BLaER1 (cell line): ENCODE measurements around the gene TFDP1.

ENCODE experiments used
- H3K27ac ChIP-seq: shearing (Covaris generic); formaldehyde crosslinking; 2 replicates; pipeline ENCODE4 v1.8.1; 2022
- H3K27me3 ChIP-seq: shearing (Covaris generic); formaldehyde crosslinking; 2 replicates; pipeline ENCODE4 v1.8.1; 2022
- H3K36me3 ChIP-seq: shearing (Covaris generic); formaldehyde crosslinking; 2 replicates; pipeline ENCODE4 v1.8.1; 2022
- H3K4me1 ChIP-seq: shearing (Covaris generic); formaldehyde crosslinking; 2 replicates; pipeline ENCODE4 v1.8.1; 2022
- H3K4me2 ChIP-seq: shearing (Covaris generic); formaldehyde crosslinking; 2 replicates; pipeline ENCODE4 v1.8.1; 2022
- H3K4me3 ChIP-seq: shearing (Covaris generic); formaldehyde crosslinking; 2 replicates; pipeline ENCODE4 v1.8.1; 2022
- H3K9ac ChIP-seq: shearing (Covaris generic); formaldehyde crosslinking; 2 replicates; pipeline ENCODE4 v1.8.1; 2022
- H3K9me3 ChIP-seq: shearing (Covaris generic); formaldehyde crosslinking; 2 replicates; pipeline ENCODE4 v1.8.1; 2022
- H4K20me1 ChIP-seq: shearing (Covaris generic); formaldehyde crosslinking; 2 replicates; pipeline ENCODE4 v1.8.1; 2022
- Cebpa-rat ChIP-seq: shearing (Covaris generic); IDR thresholded peaks from 2 replicates; pipeline ENCODE4 v1.8.1; 2022

Gene TFDP1

GRCh38 chr13:113669231-113669754, 84.7 kb downstream of the TFDP1 start:
- H3K4me1 ChIP-seq: peaks cover 14% of the 10 kb centered on the region
- no peak overlapping the region for H3K9ac ChIP-seq
- no peaks in the 10 kb centered on the region for H3K36me3 ChIP-seq
- H4K20me1 ChIP-seq: no peaks in the 10 kb centered on the region
- no peak overlapping the region for H3K4me3 ChIP-seq
- peak overlapping the region; percentile 16; the same call in 1 of the 2 replicates for H3K4me2 ChIP-seq
- H3K9me3 ChIP-seq: no peaks in the 10 kb centered on the region
- TF ChIP-seq Cebpa-rat: no peak
- H3K27ac ChIP-seq: no peak overlapping the region
- no peaks in the 10 kb centered on the region for H3K27me3 ChIP-seq

- Histone ChIP-seq H3K9me3 (no peaks in the 10 kb centered on the region), H3K27ac (no peak overlapping the region), H4K20me1 (no peaks in the 10 kb centered on the region), H3K36me3 (no peaks in the 10 kb centered on the region), H3K4me1 (peaks cover 14% of the 10 kb centered on the region), H3K4me2 (no peak overlapping the region), H3K9ac (no peak overlapping the region), H3K4me3 (no peak overlapping the region), H3K27me3 (no peaks in the 10 kb centered on the region)
- no peak for TF ChIP-seq Cebpa-rat
Measured at GRCh38 chr13:113669755-113670341, 85.3 kb downstream of the TFDP1 start.

GRCh38 chr13:113670541-113670940, 86.0 kb downstream of the TFDP1 start:
- Histone ChIP-seq H3K9ac (no peak overlapping the region), H3K27ac (no peak overlapping the region), H3K36me3 (no peaks in the 10 kb centered on the region), H3K27me3 (no peaks in the 10 kb centered on the region), H3K4me2 (no peak overlapping the region), H3K4me1 (peaks cover 14% of the 10 kb centered on the region), H3K9me3 (no peaks in the 10 kb centered on the region), H3K4me3 (no peak overlapping the region), H4K20me1 (no peaks in the 10 kb centered on the region)
- TF ChIP-seq Cebpa-rat: no peak

- peaks cover 14% of the 10 kb centered on the region for H3K4me1 ChIP-seq
- H3K4me2 ChIP-seq: no peak overlapping the region
- no peaks in the 10 kb centered on the region for H3K27me3 ChIP-seq
- no peaks in the 10 kb centered on the region for H4K20me1 ChIP-seq
- no peak overlapping the region for H3K9ac ChIP-seq
- H3K9me3 ChIP-seq: no peaks in the 10 kb centered on the region
- H3K36me3 ChIP-seq: no peaks in the 10 kb centered on the region
- H3K27ac ChIP-seq: no peak overlapping the region
- no peak overlapping the region for H3K4me3 ChIP-seq
- TF ChIP-seq Cebpa-rat: no peak
Measured at GRCh38 chr13:113671066-113672001, 86.8 kb downstream of the TFDP1 start.

- Histone ChIP-seq H3K9me3 (no peaks in the 10 kb centered on the region), H4K20me1 (no peaks in the 10 kb centered on the region)
- TF ChIP-seq Cebpa-rat: no peak
Measured at GRCh38 chr13:113672002-113672651, 87.6 kb downstream of the TFDP1 start.

More at GRCh38 chr13:113672002-113672651, 87.6 kb downstream of the TFDP1 start:
- no peaks in the 10 kb centered on the region for H3K36me3 ChIP-seq
- peaks cover 14% of the 10 kb centered on the region for H3K4me1 ChIP-seq
- no peaks in the 10 kb centered on the region for H3K27me3 ChIP-seq
- H3K4me2 ChIP-seq: no peak overlapping the region
- no peak overlapping the region for H3K4me3 ChIP-seq
- H3K9ac ChIP-seq: no peak overlapping the region
- H3K27ac ChIP-seq: no peak overlapping the region
